ENCODE results near the gene BRINP2.
"Not testable (repeated sequence)": the region's sequence is repeated elsewhere in the genome, so short reads cannot be mapped to it uniquely, and the experiment has no call there.

GRCh38 chr1:177321434-177321833, 150.7 kb downstream of the BRINP2 start:
- TF ChIP-seq LEF1 (IDR thresholded peaks at IDR 0.05; ENCODE audit: borderline replicate concordance); ELF4 (IDR thresholded peaks at IDR 0.05); FOXK2 (IDR thresholded peaks at IDR 0.05); CTBP1 (IDR thresholded peaks at IDR 0.05; ENCODE audit: borderline replicate concordance): not testable (repeated sequence)

Data from HEK293T (cell line).